Osteoblast (primary cell): Measurements from ENCODE around the gene OBP2A. TPM values are rescaled to one million over a fixed set of nuclear protein-coding genes. Genes with fewer than 3 reads are reported as not detected.

Source experiments
- DNase-seq: peaks from one replicate; pipeline ENCODE4 v3.0.0; 2011; ENCODE audit warnings: low spot score, mixed read lengths; ENCODE audit not compliant: insufficient read length; ENCODE audit errors: missing footprints
- H2AFZ ChIP-seq: 2 replicates; pipeline ENCODE4 v1.6.0; 2011; ENCODE audit warnings: mild to moderate bottlenecking, low read length
- H3K27ac ChIP-seq: 2 replicates; pipeline ENCODE4 v1.5.1; 2011; ENCODE audit warnings: mild to moderate bottlenecking, low read depth, low read length, moderate library complexity
- H3K27me3 ChIP-seq: 2 replicates; pipeline ENCODE4 v1.6.0; 2012; ENCODE audit warnings: mild to moderate bottlenecking, control low read depth, inconsistent platforms, low read length, moderate library complexity; ENCODE audit not compliant: insufficient read depth
- H3K36me3 ChIP-seq: 2 replicates; pipeline ENCODE4 v1.5.1; 2011; ENCODE audit warnings: mild to moderate bottlenecking, low read length, control low read depth, moderate library complexity; ENCODE audit not compliant: insufficient read depth
- H3K4me1 ChIP-seq: 2 replicates; pipeline ENCODE4 v1.5.1; 2011; ENCODE audit warnings: mild to moderate bottlenecking, low read length, control low read depth, moderate library complexity; ENCODE audit not compliant: insufficient read depth
- H3K4me2 ChIP-seq: 2 replicates; pipeline ENCODE4 v1.6.0; 2011; ENCODE audit warnings: mild to moderate bottlenecking, low read length; ENCODE audit not compliant: insufficient read depth
- H3K4me3 ChIP-seq: fragments of 200-600 bp; sonication (generic); 3 replicates; pipeline ENCODE4 v1.5.1; 2012; ENCODE audit warnings: mild to moderate bottlenecking, low read length, inconsistent platforms; ENCODE audit not compliant: insufficient read depth
- H3K79me2 ChIP-seq: 2 replicates; pipeline ENCODE4 v1.6.0; 2012; ENCODE audit warnings: mild to moderate bottlenecking, low read length, control low read depth, inconsistent platforms; ENCODE audit not compliant: insufficient read depth
- H3K9me3 ChIP-seq: 2 replicates; pipeline ENCODE4 v1.5.1; 2011; ENCODE audit warnings: low read depth, low read length, control low read depth
- H4K20me1 ChIP-seq: 2 replicates; pipeline ENCODE4 v1.6.0; 2012; ENCODE audit warnings: mild to moderate bottlenecking, low read length, control low read depth; ENCODE audit not compliant: insufficient read depth
- CTCF ChIP-seq: IDR thresholded peaks from 2 replicates; pipeline ENCODE4 v1.5.1; 2011; ENCODE audit warnings: mild to moderate bottlenecking, low read depth, low read length, moderate library complexity; ENCODE audit errors: extremely low read depth
- total RNA-seq: library from RNA; depleted of rRNA; stranded (reverse); fragments of >200 nt; gene quantifications from 2 replicates; pipeline ENCODE4 v1.2.3, GENCODE V29; 2012

The OBP2A gene
- total RNA-seq, 1 donor = not detected

DNA sequence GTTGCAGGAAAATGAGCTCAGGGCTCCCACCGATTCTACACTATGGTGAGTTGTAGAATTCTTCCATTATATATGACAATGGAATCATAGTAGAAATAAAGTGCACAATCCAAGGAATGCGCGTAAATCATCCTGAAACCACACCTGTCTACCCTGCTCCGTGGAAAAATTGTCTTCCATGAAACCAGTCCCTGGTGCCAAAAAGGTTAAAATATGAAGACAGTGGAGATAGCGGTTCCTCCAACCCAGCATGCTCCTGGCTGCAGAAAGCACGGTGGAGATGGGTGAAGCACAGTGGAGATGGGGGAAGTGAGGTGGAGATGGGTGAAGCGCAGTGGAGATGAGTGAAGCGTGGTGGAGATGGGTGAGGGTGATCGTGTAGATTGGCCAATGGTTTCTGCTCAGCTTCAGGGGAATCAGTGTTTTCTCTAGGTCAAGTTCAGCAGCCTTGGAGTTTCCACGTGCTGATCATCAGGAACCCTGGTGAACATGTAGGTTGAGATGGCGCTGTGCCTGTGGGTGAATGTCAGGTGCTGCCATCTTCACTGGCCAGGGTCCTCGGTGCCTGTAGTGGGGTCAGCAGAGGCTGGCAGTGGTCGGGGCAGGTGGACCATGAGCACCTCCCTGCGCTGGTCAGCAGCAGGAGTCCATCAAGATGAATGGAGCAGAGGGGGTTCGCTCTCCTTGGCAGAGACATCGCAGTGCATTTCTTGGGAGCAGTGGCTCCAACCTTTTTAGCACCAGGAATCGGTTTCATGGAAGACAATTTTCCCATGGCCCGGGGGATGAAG lies 35.9 kb downstream of the OBP2A start:
- H2AFZ ChIP-seq = no peak overlapping the region
- no peak overlapping the region for H3K4me2 ChIP-seq
- H4K20me1 ChIP-seq = no peaks in the 10 kb centered on the region
- no peaks in the 10 kb centered on the region for H3K79me2 ChIP-seq
- no peaks in the 10 kb centered on the region for H3K27me3 ChIP-seq
- no peaks in the 10 kb centered on the region for H3K36me3 ChIP-seq
- peak; percentile 58 for DNase-seq
- TF ChIP-seq CTCF = no peak
- no peak overlapping the region for H3K4me3 ChIP-seq
- no peaks in the 10 kb centered on the region for H3K4me1 ChIP-seq
- no peaks in the 10 kb centered on the region for H3K9me3 ChIP-seq
- no peak overlapping the region for H3K27ac ChIP-seq

GRCh38 chr9:135582541-135582940 lies 36.6 kb downstream of the OBP2A start:
- H3K9me3 ChIP-seq = no peaks in the 10 kb centered on the region
- H3K4me3 ChIP-seq = no peak overlapping the region
- no peaks in the 10 kb centered on the region for H3K4me1 ChIP-seq
- no peaks in the 10 kb centered on the region for H3K36me3 ChIP-seq
- H2AFZ ChIP-seq = no peak overlapping the region
- no peak overlapping the region for H3K27ac ChIP-seq
- TF ChIP-seq CTCF = no peak
- H3K27me3 ChIP-seq = no peaks in the 10 kb centered on the region
- H3K79me2 ChIP-seq = no peaks in the 10 kb centered on the region
- no peaks in the 10 kb centered on the region for H4K20me1 ChIP-seq
- no peak overlapping the region for H3K4me2 ChIP-seq
- no peak for DNase-seq

DNA sequence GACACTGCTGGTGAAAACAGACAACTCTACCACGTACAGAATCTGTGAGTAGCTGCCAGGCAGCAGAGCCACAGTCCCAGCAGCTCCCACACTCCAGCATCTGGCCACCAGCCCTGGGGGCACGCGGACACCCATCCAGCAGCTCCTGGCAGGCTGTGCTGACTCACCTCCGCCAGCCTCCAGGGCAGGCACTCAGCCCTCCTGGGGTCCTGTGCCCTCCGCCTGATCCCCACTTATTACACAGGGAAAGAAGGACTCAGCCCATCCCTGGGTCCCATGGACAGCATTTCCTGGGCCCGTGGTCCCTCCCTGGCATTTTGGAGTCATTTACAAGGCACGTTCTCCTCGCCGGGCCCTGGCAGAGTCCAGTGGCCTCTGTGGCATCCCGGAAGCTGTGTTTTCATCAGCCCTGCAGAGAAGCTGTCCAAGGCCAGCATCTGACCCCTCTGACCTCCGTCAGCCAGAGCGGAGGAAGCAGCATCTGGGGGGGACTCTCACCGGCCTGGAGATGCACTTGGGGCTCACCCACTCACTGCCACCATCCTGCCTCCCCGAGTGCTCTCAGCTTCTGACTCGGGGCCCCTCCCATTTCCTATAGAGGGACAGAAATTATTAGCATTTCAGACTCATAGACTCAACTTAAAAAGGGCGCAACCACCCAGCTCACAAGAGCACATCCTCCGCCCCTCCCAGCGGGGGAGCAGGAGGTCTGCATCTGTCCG lies 37.2 kb downstream of the OBP2A start:
- H3K36me3 ChIP-seq = no peaks in the 10 kb centered on the region
- H3K9me3 ChIP-seq = no peaks in the 10 kb centered on the region
- H3K27ac ChIP-seq = no peak overlapping the region
- DNase-seq = peak; percentile 77
- no peak for TF ChIP-seq CTCF
- H3K79me2 ChIP-seq = no peaks in the 10 kb centered on the region
- H4K20me1 ChIP-seq = no peaks in the 10 kb centered on the region
- H3K4me2 ChIP-seq = no peak overlapping the region
- no peaks in the 10 kb centered on the region for H3K4me1 ChIP-seq
- no peak overlapping the region for H2AFZ ChIP-seq
- no peaks in the 10 kb centered on the region for H3K27me3 ChIP-seq
- H3K4me3 ChIP-seq = no peak overlapping the region

DNA sequence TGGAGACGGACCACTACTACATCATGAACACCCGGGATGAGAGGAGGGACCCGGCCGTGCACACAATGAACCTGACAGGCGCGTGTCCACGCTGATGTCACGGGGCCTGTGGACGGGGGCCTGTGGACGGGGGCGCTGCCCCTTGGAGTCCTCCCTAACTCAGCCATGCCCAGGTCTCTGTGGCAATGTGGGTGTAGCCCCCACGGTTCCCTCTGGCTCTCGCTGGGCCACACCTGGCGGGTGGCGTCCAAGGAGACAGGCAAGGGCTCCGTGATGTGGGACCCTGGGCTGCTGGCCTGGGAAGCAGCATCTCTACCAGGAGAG lies 37.7 kb downstream of the OBP2A start:
- Histone ChIP-seq H3K4me1 (no peaks in the 10 kb centered on the region), H3K4me3 (no peak overlapping the region), H3K9me3 (no peaks in the 10 kb centered on the region), H3K27ac (no peak overlapping the region), H3K36me3 (no peaks in the 10 kb centered on the region), H3K27me3 (no peaks in the 10 kb centered on the region), H4K20me1 (no peaks in the 10 kb centered on the region), H3K4me2 (no peak overlapping the region), H3K79me2 (no peaks in the 10 kb centered on the region), H2AFZ (no peak overlapping the region)
- TF ChIP-seq CTCF = no peak
- DNase-seq = no peak
